Glomerular visceral epithelial cell (primary cell): ENCODE results near the gene GPN2.
A peak's percentile ranks its signal among the peaks of the same experiment; 100 is the strongest.

Source experiments
- DNase-seq: peaks from one replicate; pipeline ENCODE4 v3.0.0-alpha.2; 2016; ENCODE audit errors: extremely low spot score

The GPN2 gene

DNA sequence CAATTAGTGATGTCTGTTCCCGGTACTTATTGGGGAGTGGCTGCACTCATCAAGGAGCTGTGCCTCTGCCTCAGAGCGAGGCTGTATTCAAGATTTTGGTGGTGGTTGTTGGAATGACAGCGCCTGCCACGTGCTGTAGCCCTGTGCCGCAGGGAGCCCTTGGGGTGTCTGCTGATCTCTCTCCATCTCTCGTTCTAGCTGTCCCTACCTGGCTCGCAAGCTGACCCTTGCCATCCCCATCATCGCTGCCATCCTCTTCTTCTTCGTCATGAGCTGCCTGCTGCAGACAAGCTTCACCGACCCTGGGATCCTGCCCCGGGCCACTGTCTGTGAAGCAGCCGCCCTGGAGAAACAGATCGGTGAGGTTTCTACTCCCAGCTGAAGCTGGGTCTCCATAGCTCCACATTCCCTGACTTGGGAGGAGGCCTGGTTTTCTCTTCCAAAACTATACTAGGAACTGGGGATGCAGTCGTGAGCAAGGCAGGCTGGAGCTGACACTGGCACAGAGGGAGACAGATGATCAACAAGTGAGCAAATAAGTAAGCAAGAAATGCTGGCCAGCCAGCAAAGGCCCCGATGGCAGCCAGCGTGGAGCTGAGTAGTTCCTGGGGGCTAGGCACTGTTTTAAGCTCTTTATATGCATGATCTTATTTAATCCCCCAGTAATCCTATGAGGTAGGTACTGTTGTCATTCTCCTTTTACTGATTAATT lies 57.7 kb downstream of the GPN2 start:
- no peak for DNase-seq

DNA sequence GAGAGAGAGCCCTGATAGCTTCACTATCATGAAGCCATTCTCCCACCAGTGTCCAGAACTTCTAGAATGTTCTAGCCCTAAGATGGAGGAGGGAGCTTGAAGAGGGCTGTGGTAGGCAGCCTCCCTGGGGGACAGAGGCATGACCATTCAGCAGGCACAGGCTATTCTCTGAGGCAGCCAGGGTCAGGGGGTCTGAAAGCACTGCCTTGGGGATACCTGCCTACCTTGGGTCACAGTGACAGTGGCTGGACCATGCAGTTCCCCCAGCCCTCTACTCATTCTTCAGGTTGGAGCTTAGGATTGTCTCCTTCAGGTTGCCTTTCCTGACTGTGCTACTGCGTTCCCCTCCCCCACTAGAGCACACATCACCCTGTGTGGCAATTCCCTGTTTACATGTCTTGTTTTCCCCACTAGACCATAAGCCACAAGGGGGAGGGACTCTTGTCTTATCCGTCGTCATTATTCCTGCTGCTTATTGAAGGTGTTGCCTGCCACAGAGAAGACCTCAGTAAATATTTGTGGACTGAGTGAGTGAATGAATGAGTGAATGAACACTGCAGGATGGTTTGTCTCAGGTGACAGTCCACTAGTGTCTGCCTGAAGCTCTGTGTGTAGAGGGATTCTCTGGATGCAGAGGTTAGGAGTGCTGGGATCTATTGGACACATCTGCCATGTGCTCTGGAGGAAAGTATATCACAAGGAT lies 58.4 kb downstream of the GPN2 start:
- no peak for DNase-seq

DNA sequence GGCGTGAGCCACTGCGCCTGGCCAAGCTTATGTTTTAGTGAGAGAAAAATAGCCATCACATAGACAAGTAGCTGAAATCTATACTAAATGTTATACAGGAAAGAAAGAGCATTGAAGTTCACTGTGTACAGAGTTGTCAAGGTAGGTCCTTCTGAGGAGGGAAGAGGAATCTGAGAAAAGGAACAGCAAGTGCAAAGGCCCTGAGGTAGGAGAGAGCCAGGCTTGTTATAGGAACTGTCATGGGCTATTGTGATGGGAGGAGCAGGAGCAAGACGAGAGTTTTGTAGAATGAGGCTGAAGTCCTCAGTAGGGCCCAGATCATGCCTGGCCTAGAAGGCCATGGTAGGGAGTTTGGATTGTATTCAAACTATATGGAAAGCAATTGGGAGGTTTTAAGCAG lies 59.0 kb downstream of the GPN2 start:
- DNase-seq: no peak

DNA sequence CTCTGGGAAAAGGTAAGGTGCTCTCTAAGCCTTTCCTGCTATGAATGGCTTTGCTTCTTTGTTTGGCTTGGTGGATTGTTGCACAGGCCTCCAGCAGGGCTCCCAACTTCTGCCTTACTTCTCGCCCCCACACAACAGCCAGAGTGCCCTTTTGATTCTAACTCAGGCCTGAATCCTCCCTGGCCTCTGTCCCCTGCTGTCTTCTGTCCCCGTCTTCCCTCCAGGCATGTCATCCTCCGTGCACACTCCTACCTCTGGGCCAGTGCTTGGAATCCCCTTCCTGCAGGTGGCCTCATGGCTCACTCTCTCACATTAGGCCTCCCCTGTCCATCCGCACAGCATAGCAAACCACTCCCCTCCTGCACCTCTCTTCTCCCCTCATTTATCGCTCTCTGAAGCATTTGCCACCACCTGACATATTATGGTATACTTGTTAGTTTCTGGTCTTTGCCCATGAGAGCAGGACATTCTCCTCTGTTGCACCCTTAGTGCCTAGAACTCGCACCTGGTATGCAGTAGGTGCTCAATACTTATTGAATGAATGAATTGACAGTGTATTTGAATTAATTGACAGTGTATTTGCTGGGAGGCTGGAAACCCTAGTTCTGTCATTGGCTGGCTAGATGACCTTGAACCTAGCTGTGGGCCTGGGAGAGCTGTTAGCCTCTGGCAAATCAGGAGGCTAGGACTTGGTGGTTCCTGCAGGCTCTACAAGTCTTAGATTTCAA lies 60.7 kb downstream of the GPN2 start:
- no peak for DNase-seq

DNA sequence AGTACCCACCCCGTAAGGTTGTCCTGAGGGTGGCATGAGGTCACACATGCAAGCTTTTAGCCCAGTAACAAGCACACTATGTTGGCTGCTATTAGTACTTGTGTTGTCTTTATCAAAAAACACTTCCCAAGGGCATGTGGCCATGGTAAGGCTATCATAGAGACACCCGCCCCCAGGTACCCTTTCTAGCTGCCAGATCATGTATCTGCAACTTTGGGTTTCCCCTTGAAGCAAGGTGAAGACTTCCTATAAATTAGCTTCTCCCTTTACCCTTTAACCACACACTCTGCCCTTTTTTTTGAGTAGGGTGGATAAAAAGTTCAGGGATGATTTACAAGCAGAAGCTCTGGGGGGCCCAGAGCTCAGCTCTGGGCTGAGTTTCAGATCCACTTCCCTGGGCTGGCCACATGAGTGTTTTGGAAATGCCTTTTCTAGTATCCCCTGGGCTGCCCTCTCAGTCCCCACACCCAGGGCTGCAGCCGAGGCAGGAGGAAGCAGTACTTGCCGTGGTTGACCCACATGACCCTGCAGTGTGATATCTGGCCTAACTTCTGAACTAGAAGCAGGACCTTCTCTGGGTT lies 61.6 kb downstream of the GPN2 start:
- DNase-seq: no peak

DNA sequence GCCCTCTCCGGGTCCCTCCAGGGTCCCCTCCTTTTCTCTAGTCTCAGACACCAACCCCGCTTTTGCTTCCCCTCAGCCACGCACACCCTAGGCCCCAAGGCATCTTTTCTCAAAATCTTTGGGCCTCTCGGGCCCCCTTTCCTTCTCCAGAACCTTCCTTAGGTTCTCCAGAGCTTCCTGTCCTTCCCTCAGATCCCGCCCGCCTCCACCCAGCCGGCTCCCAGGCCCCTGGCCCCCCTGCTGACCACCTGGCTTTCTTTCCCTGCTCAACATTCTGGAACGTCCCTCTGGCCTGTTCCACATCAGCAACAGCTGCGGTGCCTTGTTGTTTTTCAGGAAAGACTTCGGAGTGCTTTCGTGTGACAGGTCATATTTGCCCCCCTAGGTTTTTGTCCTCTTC lies 62.4 kb downstream of the GPN2 start:
- no peak for DNase-seq

DNA sequence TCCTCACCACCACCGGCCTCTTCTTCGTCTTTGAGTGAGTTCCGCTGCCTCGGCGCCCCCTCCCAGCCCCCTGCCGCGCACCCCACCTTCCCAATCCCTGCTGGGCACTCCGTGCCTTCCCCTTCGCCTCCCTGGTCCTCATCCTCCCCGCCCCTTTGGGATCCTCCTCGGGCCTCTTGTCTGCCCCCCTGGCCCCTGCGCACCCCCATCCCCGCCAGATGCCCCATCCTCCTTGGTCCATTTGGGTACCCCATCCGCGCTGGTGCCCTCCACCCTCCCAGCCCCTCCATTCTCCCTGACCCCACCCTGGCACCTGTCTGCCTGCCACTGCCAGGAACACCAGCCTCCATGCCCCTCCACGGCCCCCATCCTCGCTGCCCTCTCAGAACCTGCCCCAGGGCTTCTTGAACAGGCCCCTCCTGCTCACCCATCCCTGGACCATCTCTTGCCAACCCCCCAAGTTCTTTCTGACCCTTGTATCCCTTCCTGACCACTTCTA lies 62.9 kb downstream of the GPN2 start:
- DNase-seq: no peak

DNA sequence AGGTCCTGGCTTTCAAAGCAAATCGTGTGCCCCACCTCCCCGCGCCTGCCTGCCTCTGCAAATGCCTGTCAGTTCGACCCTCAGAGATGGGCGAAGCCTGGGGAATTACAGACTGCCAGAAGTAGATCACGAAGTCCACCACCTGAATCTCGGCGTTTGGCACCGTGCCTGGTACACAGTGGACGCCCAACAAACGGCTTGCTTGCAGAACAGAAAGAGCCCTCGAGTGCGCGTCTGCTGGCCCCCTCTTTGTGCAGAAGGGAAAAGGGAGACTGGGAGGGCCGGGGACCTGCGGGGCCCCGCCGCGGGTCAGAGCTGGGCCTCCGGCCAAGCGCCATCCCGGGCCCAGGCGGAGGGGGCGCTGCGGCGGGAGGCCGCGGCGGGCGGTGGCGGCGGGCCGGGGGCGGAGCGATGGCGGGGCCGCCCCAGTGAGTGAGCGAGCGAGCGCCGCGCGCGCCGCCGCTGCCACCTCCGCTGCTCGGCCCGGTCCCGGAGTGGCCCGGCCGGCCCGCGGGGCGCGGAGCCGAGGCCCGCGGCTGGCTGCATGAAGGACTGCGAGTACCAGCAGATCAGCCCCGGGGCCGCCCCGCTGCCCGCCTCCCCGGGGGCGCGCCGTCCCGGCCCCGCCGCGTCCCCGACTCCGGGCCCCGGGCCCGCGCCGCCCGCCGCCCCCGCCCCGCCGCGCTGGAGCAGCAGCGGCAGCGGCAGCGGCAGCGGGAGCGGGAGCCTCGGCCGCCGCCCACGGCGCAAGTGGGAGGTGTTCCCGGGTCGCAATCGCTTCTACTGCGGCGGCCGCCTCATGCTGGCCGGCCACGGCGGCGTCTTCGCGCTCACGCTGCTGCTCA lies 63.6 kb downstream of the GPN2 start, which contains the start of gene ZDHHC18:
Gene ZDHHC18 (plus strand): TSS at position 428 of the 845 bp plus-strand sequence. CDS start 117 bp downstream, at position 545.
- DNase-seq: peak; percentile 73
